ENCODE results near the gene PLP2. TPM values are rescaled to one million over a fixed set of nuclear protein-coding genes. Genes with fewer than 3 reads are reported as not detected.

The PLP2 gene
- total RNA-seq, 2 experiments from 2014 or later, result 21.2 to 54.3 TPM

DNA sequence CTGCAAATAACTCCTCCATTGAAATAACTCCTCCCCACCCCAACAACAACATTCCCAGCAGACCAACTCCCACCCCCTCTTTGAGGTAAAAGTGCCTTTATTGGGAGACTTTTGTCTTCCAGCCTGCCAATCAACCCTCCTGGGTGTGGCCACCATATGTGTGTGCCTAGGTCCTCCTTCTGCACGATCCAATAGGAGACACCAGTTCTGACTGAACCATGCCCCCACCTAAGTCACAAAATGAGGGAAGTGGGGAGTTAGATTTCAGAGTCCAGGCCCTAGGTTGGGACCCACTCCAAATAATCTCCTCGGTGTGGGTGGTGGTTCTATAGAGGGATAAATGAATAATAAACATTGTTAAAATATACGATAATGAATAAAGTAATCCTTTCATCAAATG is 3.0 kb downstream of the PLP2 start:
- intact Hi-C loops (cut with micrococcal nuclease; ENCODE audit: unreplicated experiment), result no loop called here
- CTCF ChIA-PET (ENCODE audit: unreplicated experiment), result no interaction called here
- TSS peak; percentile 94 for BruUV-seq (replicated peaks)

DNA sequence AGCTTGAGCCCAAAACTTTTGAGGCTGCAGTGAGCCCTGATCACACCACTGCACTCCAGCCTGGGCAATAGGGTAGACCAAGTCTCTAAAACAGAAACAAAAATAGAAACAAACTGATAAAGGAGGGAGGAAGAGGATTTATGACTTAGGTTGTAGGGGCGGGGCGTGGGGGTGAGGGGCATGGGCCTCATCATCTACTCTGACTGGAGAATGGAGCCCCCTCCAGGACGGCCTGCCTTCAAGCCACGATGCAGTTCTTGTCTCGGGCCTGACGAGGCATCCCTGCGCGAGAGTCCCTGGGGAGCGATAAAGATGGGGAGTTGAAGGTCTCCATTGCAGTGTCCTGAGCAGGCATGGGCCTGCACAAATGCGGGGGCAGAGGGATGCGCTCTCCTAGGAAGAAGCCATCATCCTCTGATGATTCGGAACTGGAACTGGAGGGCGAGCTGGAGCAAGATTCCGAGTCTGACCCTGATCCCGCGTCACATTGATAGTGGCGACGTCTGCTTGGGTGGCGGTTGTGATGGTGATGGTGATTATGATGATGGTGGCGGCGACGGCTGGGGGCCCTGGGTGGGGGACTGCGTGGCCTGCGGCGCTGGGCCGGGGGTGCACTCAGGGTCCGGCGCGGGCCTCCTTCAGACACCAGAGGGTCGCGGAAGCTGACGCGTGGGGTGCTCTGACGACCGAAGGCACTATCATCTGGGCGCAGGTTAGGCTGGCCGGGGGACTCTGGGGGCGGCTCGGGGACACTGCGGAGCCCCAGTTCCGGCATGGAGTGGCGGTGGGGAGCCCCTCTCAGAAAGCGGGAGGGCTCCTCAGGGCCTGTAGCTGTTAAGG is 4.0 kb downstream of the PLP2 start:
- Histone ChIP-seq H2AFZ (ENCODE audit: low read length) (no peak overlapping the region), H3K9me3 (ENCODE audit: low read length) (no peaks in the 10 kb centered on the region), H3K27ac (ENCODE audit: low read depth, low read length, poor library complexity, severe bottlenecking) (no peak overlapping the region), H3K4me2 (ENCODE audit: low read length) (no peak overlapping the region), H3K4me1 (ENCODE audit: insufficient read depth, low read length, poor library complexity, severe bottlenecking) (peaks cover 14% of the 10 kb centered on the region), H3K79me2 (ENCODE audit: insufficient read depth, low read depth, low read length) (peaks cover 7% of the 10 kb centered on the region; the same call in 1 of the 2 replicates), H3K36me3 (ENCODE audit: insufficient read depth, low read length) (peaks cover 55% of the 10 kb centered on the region), H3K9me2 (ENCODE audit: insufficient read depth, low read length) (no peaks in the 10 kb centered on the region), H3K4me3 (ENCODE audit: low read depth, low read length, poor library complexity, severe bottlenecking) (no peak overlapping the region), H4K20me1 (ENCODE audit: insufficient read depth, low read length) (peaks cover 6% of the 10 kb centered on the region; the same call in 1 of the 2 replicates)
- intact Hi-C loops (cut with micrococcal nuclease; ENCODE audit: unreplicated experiment), result no loop called here
- TF ChIP-seq, protein P1, sequence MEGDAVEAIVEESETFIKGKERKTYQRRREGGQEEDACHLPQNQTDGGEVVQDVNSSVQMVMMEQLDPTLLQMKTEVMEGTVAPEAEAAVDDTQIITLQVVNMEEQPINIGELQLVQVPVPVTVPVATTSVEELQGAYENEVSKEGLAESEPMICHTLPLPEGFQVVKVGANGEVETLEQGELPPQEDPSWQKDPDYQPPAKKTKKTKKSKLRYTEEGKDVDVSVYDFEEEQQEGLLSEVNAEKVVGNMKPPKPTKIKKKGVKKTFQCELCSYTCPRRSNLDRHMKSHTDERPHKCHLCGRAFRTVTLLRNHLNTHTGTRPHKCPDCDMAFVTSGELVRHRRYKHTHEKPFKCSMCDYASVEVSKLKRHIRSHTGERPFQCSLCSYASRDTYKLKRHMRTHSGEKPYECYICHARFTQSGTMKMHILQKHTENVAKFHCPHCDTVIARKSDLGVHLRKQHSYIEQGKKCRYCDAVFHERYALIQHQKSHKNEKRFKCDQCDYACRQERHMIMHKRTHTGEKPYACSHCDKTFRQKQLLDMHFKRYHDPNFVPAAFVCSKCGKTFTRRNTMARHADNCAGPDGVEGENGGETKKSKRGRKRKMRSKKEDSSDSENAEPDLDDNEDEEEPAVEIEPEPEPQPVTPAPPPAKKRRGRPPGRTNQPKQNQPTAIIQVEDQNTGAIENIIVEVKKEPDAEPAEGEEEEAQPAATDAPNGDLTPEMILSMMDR (conservative IDR thresholded peaks at IDR 0.05; ENCODE audit: low read length), result no peak
- no peak for TF ChIP-seq EZH2phosphoT487 (IDR thresholded peaks at IDR 0.05; ENCODE audit: borderline replicate concordance, low read depth, low read length)
- ChIA-PET CTCF (ENCODE audit: unreplicated experiment) (no interaction called here), POLR2A (no interaction called here)
- no peak for DNase-seq (ENCODE audit: low spot score)
- BruUV-seq (replicated peaks), result no TSS peak

More for the DNA sequence above, 3.0 kb downstream of the PLP2 start:
- Histone ChIP-seq H3K9me3 (ENCODE audit: low read length) (no peaks in the 10 kb centered on the region), H2AFZ (ENCODE audit: low read length) (no peak overlapping the region), H3K36me3 (ENCODE audit: insufficient read depth, low read length) (peaks cover 50% of the 10 kb centered on the region), H3K27ac (ENCODE audit: low read depth, low read length, poor library complexity, severe bottlenecking) (no peak overlapping the region), H3K9me2 (ENCODE audit: insufficient read depth, low read length) (no peaks in the 10 kb centered on the region), H3K4me2 (ENCODE audit: low read length) (no peak overlapping the region), H3K4me1 (ENCODE audit: insufficient read depth, low read length, poor library complexity, severe bottlenecking) (peaks cover 14% of the 10 kb centered on the region), H4K20me1 (ENCODE audit: insufficient read depth, low read length) (peaks cover 6% of the 10 kb centered on the region; the same call in 1 of the 2 replicates), H3K4me3 (ENCODE audit: low read depth, low read length, poor library complexity, severe bottlenecking) (no peak overlapping the region), H3K79me2 (ENCODE audit: insufficient read depth, low read depth, low read length) (peaks cover 7% of the 10 kb centered on the region; the same call in 1 of the 2 replicates)
- no peak for DNase-seq (ENCODE audit: low spot score)
- POLR2A ChIA-PET, result no interaction called here
- TF ChIP-seq EZH2phosphoT487 (IDR thresholded peaks at IDR 0.05; ENCODE audit: borderline replicate concordance, low read depth, low read length), result no peak
- TF ChIP-seq, protein P1 (conservative IDR thresholded peaks at IDR 0.05; ENCODE audit: low read length), result no peak

All from OCI-LY7 (cell line).